Smooth muscle cell (in vitro differentiated cells): Measurements from ENCODE around the gene MPC1. TPM values are rescaled to one million over a fixed set of nuclear protein-coding genes. Genes with fewer than 3 reads are reported as not detected.

Experiments
- DNase-seq: peaks from one replicate; lab custom pipeline; 2025; ENCODE audit not compliant: unreplicated experiment; lab: John Stamatoyannopoulos, UW
- H2AFZ ChIP-seq: fragments of 200-600 bp; sonication (generic); 2 replicates; pipeline ENCODE4 v1.6.0; 2016; ENCODE audit warnings: antibody characterized with exemption, low read depth, mild to moderate bottlenecking
- H3F3A ChIP-seq: fragments of 200-600 bp; sonication (generic); 2 replicates; pipeline ENCODE4 v1.6.0; 2017; ENCODE audit warnings: antibody characterized with exemption, low read depth
- H3K27ac ChIP-seq: fragments of 200-600 bp; sonication (generic); 2 replicates; pipeline ENCODE4 v1.5.1; 2016; ENCODE audit warnings: low read depth, mild to moderate bottlenecking
- H3K27me3 ChIP-seq: fragments of 200-600 bp; sonication (generic); 2 replicates; pipeline ENCODE4 v1.6.1; 2016; ENCODE audit warnings: low read depth, mild to moderate bottlenecking
- H3K36me3 ChIP-seq: fragments of 200-600 bp; sonication (generic); 2 replicates; pipeline ENCODE4 v1.5.1; 2016; ENCODE audit warnings: low read depth
- H3K4me1 ChIP-seq: fragments of 200-600 bp; sonication (generic); 2 replicates; pipeline ENCODE4 v1.5.1; 2016; ENCODE audit warnings: low read depth
- H3K4me2 ChIP-seq: fragments of 200-600 bp; sonication (generic); 2 replicates; pipeline ENCODE4 v1.6.0; 2016; ENCODE audit warnings: mild to moderate bottlenecking
- H3K4me3 ChIP-seq: fragments of 200-600 bp; sonication (generic); 2 replicates; pipeline ENCODE4 v1.5.1; 2016; ENCODE audit warnings: mild to moderate bottlenecking
- H3K79me2 ChIP-seq: fragments of 200-600 bp; sonication (generic); 2 replicates; pipeline ENCODE4 v1.6.0; 2016; ENCODE audit warnings: low read depth, mild to moderate bottlenecking
- H3K9ac ChIP-seq: fragments of 200-600 bp; sonication (generic); 2 replicates; pipeline ENCODE4 v1.6.0; 2016; ENCODE audit warnings: low read depth
- H3K9me3 ChIP-seq: fragments of 200-600 bp; sonication (generic); replicated peaks from 2 replicates; pipeline ENCODE4 v1.5.1; 2016; ENCODE audit warnings: low read depth
- H4K20me1 ChIP-seq: fragments of 200-600 bp; sonication (generic); 2 replicates; pipeline ENCODE4 v1.6.0; 2016; ENCODE audit warnings: low read depth
- WGBS: methylation state at CpG from one replicate; pipeline ENCODE4 v1.1.7; 2016; ENCODE audit warnings: low lambda C conversion rate; 5-methylcytosine and 5-hydroxymethylcytosine counted together
- polyA plus RNA-seq: library from polyadenylated mRNA; unstranded; fragments of >200 nt; fragmentation: Nextera tagmentation; extraction: Ambion mirVana; gene quantifications from 2 replicates; pipeline ENCODE4 v1.2.1, GENCODE V29; 2016
- total RNA-seq: library from RNA; depleted of rRNA; stranded (reverse); fragments of >200 nt; gene quantifications from 2 replicates; pipeline ENCODE4 v1.2.3, GENCODE V29; 2014
- TF ChIP-seq, protein P1 (sequence below): fragments of 200-600 bp; sonication (generic); IDR thresholded peaks from 2 replicates; pipeline ENCODE4 v1.5.1; 2017; ENCODE audit warnings: borderline replicate concordance, mild to moderate bottlenecking, antibody characterized with exemption; ENCODE audit not compliant: insufficient read depth, poor library complexity, severe bottlenecking

Gene MPC1
- total and polyA plus RNA-seq, 2 experiments from 2014 or later, result 49.0 to 57.4 TPM

DNA sequence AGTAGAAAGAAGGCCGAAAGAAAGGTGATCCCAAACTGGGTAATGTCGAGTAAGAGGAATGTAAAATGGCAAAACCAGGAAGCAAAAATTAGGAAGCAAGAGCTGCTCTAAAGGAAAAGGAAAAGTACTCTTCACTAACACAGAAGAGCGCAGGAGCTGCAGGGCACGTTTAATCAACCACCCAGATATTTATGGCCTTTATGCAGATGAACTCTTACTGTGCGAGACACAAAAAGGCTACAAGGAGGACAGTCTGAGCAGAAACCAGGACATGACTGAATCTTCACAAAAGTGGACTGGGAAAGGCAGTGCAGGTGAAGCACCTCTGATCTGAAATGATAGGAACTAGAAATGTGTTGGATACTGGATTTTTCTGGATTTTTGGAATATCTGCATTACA lies 59.3 kb downstream of the MPC1 start:
- H3K4me1 ChIP-seq, result no peaks in the 10 kb centered on the region
- no peak overlapping the region for H3K4me2 ChIP-seq
- no peaks in the 10 kb centered on the region for H3F3A ChIP-seq
- H3K27ac ChIP-seq, result no peak overlapping the region
- H3K9me3 ChIP-seq, result no peaks in the 10 kb centered on the region
- H3K4me3 ChIP-seq, result no peak overlapping the region
- WGBS, result 92% methylated on average over 5 of the region's 5 CpGs
- H3K27me3 ChIP-seq, result no peaks in the 10 kb centered on the region
- no peak overlapping the region for H2AFZ ChIP-seq
- TF ChIP-seq, protein P1, sequence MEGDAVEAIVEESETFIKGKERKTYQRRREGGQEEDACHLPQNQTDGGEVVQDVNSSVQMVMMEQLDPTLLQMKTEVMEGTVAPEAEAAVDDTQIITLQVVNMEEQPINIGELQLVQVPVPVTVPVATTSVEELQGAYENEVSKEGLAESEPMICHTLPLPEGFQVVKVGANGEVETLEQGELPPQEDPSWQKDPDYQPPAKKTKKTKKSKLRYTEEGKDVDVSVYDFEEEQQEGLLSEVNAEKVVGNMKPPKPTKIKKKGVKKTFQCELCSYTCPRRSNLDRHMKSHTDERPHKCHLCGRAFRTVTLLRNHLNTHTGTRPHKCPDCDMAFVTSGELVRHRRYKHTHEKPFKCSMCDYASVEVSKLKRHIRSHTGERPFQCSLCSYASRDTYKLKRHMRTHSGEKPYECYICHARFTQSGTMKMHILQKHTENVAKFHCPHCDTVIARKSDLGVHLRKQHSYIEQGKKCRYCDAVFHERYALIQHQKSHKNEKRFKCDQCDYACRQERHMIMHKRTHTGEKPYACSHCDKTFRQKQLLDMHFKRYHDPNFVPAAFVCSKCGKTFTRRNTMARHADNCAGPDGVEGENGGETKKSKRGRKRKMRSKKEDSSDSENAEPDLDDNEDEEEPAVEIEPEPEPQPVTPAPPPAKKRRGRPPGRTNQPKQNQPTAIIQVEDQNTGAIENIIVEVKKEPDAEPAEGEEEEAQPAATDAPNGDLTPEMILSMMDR, result no peak
- no peak for DNase-seq
- no peak overlapping the region for H3K9ac ChIP-seq
- no peaks in the 10 kb centered on the region for H3K36me3 ChIP-seq
- peaks cover 16% of the 10 kb centered on the region for H3K79me2 ChIP-seq
- peaks cover 40% of the 10 kb centered on the region for H4K20me1 ChIP-seq

DNA sequence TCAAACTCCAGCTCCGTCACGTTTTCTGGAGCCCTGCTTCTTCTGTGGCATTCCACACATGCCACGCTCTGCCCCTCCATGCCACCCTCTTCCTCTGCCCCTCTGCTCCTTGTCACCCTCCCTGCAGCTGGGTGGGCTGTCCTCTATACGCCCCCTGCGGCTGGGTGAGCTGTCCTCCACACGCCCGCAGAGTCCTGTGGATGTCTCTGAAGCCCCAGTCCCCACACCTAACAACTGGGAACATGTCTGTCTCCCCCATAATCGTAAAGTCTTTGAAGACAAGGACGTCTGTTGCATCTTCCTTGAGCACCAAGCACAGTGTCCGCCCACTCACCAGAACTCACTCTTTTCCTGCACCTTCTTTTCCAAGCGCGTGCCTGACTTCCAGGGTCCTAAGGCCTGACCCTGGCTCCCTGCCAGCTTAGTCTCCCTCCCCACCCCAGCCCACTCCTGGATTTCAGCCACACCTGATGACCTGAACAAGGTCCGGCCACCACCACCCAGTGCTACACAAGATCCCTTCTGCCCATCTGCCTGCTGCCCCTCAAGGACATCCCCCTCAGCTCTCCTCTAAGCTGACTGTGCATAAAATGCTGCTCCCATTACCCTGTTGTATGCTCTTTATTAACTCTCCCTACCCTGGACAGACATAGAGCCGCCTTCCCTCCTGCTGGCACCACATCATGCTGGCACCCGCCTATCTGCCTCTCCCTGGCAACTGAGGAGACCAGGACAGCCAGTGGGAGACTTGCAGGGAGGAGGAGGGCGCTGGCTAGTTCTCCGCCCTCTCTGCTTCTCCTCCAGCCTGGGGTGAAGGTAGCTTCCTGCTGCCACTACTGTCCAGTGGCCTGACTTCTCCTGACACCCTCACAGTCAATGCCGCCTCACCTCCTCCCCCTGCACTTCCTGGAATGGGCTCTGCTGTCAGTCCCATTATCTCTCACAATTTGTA lies 63.8 kb downstream of the MPC1 start:
- H3F3A ChIP-seq, result no peaks in the 10 kb centered on the region
- no peak overlapping the region for H2AFZ ChIP-seq
- DNase-seq, result no peak
- no peaks in the 10 kb centered on the region for H3K9me3 ChIP-seq
- H4K20me1 ChIP-seq, result peaks cover 13% of the 10 kb centered on the region
- no peaks in the 10 kb centered on the region for H3K79me2 ChIP-seq
- TF ChIP-seq, protein P1, result no peak
- no peak overlapping the region for H3K4me3 ChIP-seq
- H3K4me1 ChIP-seq, result no peaks in the 10 kb centered on the region
- H3K4me2 ChIP-seq, result no peak overlapping the region
- H3K27me3 ChIP-seq, result no peaks in the 10 kb centered on the region
- H3K27ac ChIP-seq, result no peak overlapping the region
- no peak overlapping the region for H3K9ac ChIP-seq
- H3K36me3 ChIP-seq, result no peaks in the 10 kb centered on the region
- WGBS, result 89% methylated on average over 18 of the region's 18 CpGs

DNA sequence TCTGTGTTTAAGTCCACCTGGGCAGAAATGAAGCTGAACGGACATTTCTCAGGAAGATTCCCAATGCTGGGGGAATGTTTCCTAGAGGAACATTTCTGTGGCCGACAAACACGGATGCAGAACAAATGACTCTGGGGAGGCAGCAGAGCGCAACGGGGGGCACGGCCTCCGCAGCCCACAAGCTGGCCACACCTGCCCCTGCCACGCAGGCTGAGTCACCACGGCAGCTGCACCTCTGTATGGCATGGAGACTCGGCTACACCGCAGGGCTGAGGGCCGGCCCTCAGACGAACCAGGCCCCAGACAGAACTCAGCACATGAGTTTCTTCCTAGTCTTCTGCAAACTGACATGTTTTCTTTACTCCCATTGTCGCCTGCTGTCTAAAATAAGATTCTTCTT lies 64.5 kb downstream of the MPC1 start:
- no peak overlapping the region for H2AFZ ChIP-seq
- no peaks in the 10 kb centered on the region for H3K79me2 ChIP-seq
- no peaks in the 10 kb centered on the region for H3K4me1 ChIP-seq
- DNase-seq, result no peak
- H3K27ac ChIP-seq, result no peak overlapping the region
- no peaks in the 10 kb centered on the region for H3K27me3 ChIP-seq
- no peak overlapping the region for H3K9ac ChIP-seq
- peaks cover 10% of the 10 kb centered on the region for H4K20me1 ChIP-seq
- H3F3A ChIP-seq, result no peaks in the 10 kb centered on the region
- H3K4me2 ChIP-seq, result no peak overlapping the region
- no peak overlapping the region for H3K4me3 ChIP-seq
- 91% methylated on average over 14 of the region's 14 CpGs for WGBS
- no peaks in the 10 kb centered on the region for H3K36me3 ChIP-seq
- H3K9me3 ChIP-seq, result no peaks in the 10 kb centered on the region
- TF ChIP-seq, protein P1, result no peak
